Peyer's patch (tissue), 4 donors: ENCODE results near the gene CD226.
"Not testable (repeated sequence)": the region's sequence is repeated elsewhere in the genome, so short reads cannot be mapped to it uniquely, and the experiment has no call there.

Experiments used
- CTCF ChIP-seq, 6 experiments: fragments of 450-650 bp in 4 of 6; fragments of 200-600 bp in 2 of 6; sonication (generic) in 1 of 6; IDR thresholded peaks; one replicate each; pipeline ENCODE4 v1.5.1; 2017 to 2019; ENCODE audit warnings: antibody characterized with exemption in 6 of 6, mild to moderate bottlenecking in 3 of 6, moderate library complexity in 1 of 6
- POLR2A ChIP-seq, 2 donors: fragments of 450-650 bp; IDR thresholded peaks; one replicate each; pipeline ENCODE4 v1.5.1; 2017; ENCODE audit warnings: antibody characterized with exemption in 2 of 2, mild to moderate bottlenecking in 2 of 2, moderate library complexity in 2 of 2

- not testable (repeated sequence) for TF ChIP-seq POLR2A, CTCF (IDR thresholded peaks at IDR 0.05)
Measured at GRCh38 chr18:69899154-69899923, 48.3 kb downstream of the CD226 start.
